Stimulated activated CD4-positive, alpha-beta T cell treated with anti-CD3 and anti-CD28 coated beads, Interleukin-4, amount 100 ng/mL, for 4 hours (primary cell): ENCODE data around the gene NOC2L.
"Not testable (repeated sequence)": the region's sequence is repeated elsewhere in the genome, so short reads cannot be mapped to it uniquely, and the experiment has no call there.

Source experiments
- DNase-seq, 2 experiments: peaks; one replicate each; pipeline ENCODE4 v3.0.0-alpha.2; 2020

The NOC2L gene

GRCh38 chr1:897951-898350, 61.1 kb downstream of the NOC2L start:
- DNase-seq: not testable (repeated sequence)

GRCh38 chr1:897226-897625, 61.8 kb downstream of the NOC2L start:
- no peak for DNase-seq
